ENCODE measurements around the gene IRF2BP2.
"Not testable (repeated sequence)": the region's sequence is repeated elsewhere in the genome, so short reads cannot be mapped to it uniquely, and the experiment has no call there.

IRF2BP2 gene

DNA sequence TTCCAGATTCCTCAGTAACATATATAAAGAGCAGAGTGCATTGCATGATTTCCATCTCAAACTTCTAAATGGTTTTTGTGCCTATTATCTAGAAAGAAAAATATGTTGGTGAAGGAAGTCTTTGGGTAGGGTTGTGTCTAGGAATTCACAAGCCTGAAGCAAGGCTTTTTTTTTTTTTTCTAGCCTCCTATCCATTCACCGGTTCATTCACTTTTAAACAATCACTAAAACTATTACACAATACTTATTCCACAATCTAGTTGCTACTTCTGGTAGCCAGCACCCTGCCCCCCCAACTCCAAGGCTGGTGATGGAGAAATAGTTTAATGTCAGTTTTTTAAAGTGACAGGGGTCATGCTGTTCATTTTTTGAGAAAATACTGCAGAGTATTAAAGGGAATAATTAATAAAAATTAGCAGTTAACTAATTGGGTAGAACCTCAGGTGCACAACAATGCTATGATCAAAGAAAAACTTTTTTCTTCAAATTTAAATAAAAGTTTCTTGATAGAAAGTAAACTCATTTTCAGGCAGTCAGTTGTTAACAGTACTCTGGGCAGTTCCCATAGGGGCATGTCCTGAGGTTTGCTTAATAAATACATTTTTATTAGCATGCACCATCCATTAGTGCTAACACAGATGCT is 10.9 kb downstream of the IRF2BP2 start:
- peak overlapping the region; percentile 80 for H3K9ac ChIP-seq (ENCODE audit: insufficient read length, low read depth)
- no peaks in the 10 kb centered on the region for H3K27me3 ChIP-seq (ENCODE audit: insufficient read depth, insufficient read length)
- DNase-seq (ENCODE audit: low read depth, low spot score) = no peak
- peaks cover 3% of the 10 kb centered on the region for H3K4me1 ChIP-seq (ENCODE audit: insufficient read depth, insufficient read length)
- peaks cover 5% of the 10 kb centered on the region for H3K36me3 ChIP-seq (ENCODE audit: insufficient read depth, insufficient read length, low read length)
- H3K9me3 ChIP-seq (ENCODE audit: insufficient read depth, low read length) = no peaks in the 10 kb centered on the region
- H3K4me3 ChIP-seq (ENCODE audit: insufficient read length, low read depth) = peak overlapping the region; percentile 54
- no peak for TF ChIP-seq ZNF274 (IDR thresholded peaks at IDR 0.05; ENCODE audit: low read depth, low read length)
- TF ChIP-seq YY1 (IDR thresholded peaks at IDR 0.05; ENCODE audit: insufficient read depth, insufficient read length) = no peak
- TF ChIP-seq SUZ12 (IDR thresholded peaks at IDR 0.05; ENCODE audit: extremely low read depth, insufficient read depth, insufficient read length) = no peak

- DNase-seq (ENCODE audit: low read depth, low spot score) = no peak
- no peaks in the 10 kb centered on the region for H3K36me3 ChIP-seq (ENCODE audit: insufficient read depth, insufficient read length, low read length)
- no peak overlapping the region for H3K4me3 ChIP-seq (ENCODE audit: insufficient read length, low read depth)
- H3K9me3 ChIP-seq (ENCODE audit: insufficient read depth, low read length) = no peaks in the 10 kb centered on the region
- peaks cover 3% of the 10 kb centered on the region for H3K4me1 ChIP-seq (ENCODE audit: insufficient read depth, insufficient read length)
- H3K9ac ChIP-seq (ENCODE audit: insufficient read length, low read depth) = no peak overlapping the region
- TF ChIP-seq ZNF274 (IDR thresholded peaks at IDR 0.05; ENCODE audit: low read depth, low read length) = no peak
- no peaks in the 10 kb centered on the region for H3K27me3 ChIP-seq (ENCODE audit: insufficient read depth, insufficient read length)
These were observed 12.1 kb downstream of the IRF2BP2 start for GRCh38 chr1:234597894-234598293.

DNA sequence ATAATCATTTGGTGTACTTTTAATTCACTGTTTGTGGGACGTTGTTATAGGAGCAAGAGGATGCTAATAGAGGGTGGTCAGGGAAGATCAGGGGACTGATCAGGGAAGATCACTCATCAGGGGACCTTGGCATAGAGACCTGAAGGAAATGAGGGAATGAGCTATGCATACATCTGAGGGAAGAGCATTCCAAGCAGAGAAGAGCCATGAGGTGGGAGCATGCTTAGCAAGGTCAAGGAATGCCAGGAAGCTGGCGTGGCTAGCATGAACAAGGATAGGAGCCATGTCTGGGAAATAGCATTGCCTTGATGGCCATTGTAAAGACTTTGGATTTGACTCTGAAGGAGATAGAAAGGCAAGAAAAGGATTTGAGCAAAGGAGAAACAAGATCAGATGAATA is 14.1 kb downstream of the IRF2BP2 start:
- no peak overlapping the region for H3K4me3 ChIP-seq (ENCODE audit: insufficient read length, low read depth)
- no peak for DNase-seq (ENCODE audit: low read depth, low spot score)
- H3K9me3 ChIP-seq (ENCODE audit: insufficient read depth, low read length) = no peaks in the 10 kb centered on the region
- no peaks in the 10 kb centered on the region for H3K27me3 ChIP-seq (ENCODE audit: insufficient read depth, insufficient read length)
- TF ChIP-seq ZNF274 (IDR thresholded peaks at IDR 0.05; ENCODE audit: low read depth, low read length) (no peak), YY1 (IDR thresholded peaks at IDR 0.05; ENCODE audit: insufficient read depth, insufficient read length) (no peak), SUZ12 (IDR thresholded peaks at IDR 0.05; ENCODE audit: extremely low read depth, insufficient read depth, insufficient read length) (no peak)
- peaks cover 3% of the 10 kb centered on the region for H3K4me1 ChIP-seq (ENCODE audit: insufficient read depth, insufficient read length)
- H3K36me3 ChIP-seq (ENCODE audit: insufficient read depth, insufficient read length, low read length) = no peaks in the 10 kb centered on the region
- H3K9ac ChIP-seq (ENCODE audit: insufficient read length, low read depth) = no peak overlapping the region

GRCh38 chr1:234594575-234594974 is 15.4 kb downstream of the IRF2BP2 start:
- not testable (repeated sequence) for H3K9ac ChIP-seq (ENCODE audit: insufficient read length, low read depth); H3K36me3 ChIP-seq (ENCODE audit: insufficient read depth, insufficient read length, low read length); H3K27me3 ChIP-seq (ENCODE audit: insufficient read depth, insufficient read length); DNase-seq (ENCODE audit: low read depth, low spot score); H3K9me3 ChIP-seq (ENCODE audit: insufficient read depth, low read length); H3K4me3 ChIP-seq (ENCODE audit: insufficient read length, low read depth); H3K4me1 ChIP-seq (ENCODE audit: insufficient read depth, insufficient read length)

DNA sequence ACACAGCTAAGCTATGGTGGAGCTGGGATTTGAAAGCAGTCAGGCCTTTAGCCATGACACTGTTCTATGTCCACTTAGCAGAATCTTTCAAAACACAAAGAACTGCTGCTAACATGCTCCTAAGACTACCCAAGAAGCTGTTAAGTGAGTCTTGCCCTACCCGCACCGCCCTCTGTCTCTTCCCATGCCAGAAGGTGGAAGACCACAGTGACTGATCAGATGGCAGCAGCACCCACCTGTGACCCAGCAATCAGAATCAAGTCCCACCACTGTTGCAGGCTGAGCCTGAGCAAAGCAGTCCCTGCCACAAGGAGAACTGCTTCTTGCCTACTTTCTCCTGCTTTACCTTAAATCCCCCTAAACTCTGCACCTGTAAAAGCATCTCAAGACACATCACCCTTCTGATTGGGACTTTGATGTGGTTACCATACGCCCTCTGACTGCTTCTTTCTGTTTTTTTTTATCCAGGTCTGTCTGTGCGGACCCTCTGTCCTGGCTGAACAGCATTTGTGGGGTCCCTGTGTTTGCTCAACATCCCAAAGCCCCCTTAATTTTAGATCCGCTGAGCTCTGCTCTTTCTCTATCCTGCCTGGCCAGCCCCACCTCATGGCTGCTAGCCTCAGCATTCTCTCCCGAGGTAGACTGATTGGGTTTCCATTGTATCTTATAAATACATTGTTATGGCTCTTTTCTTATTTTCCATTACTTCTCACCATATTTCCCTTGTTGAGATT is 16.0 kb downstream of the IRF2BP2 start:
- no peak overlapping the region for H3K4me3 ChIP-seq (ENCODE audit: insufficient read length, low read depth)
- no peaks in the 10 kb centered on the region for H3K4me1 ChIP-seq (ENCODE audit: insufficient read depth, insufficient read length)
- DNase-seq (ENCODE audit: low read depth, low spot score) = no peak
- H3K9ac ChIP-seq (ENCODE audit: insufficient read length, low read depth) = no peak overlapping the region
- H3K27me3 ChIP-seq (ENCODE audit: insufficient read depth, insufficient read length) = no peaks in the 10 kb centered on the region
- H3K9me3 ChIP-seq (ENCODE audit: insufficient read depth, low read length) = no peaks in the 10 kb centered on the region
- H3K36me3 ChIP-seq (ENCODE audit: insufficient read depth, insufficient read length, low read length) = no peaks in the 10 kb centered on the region
- no peak for TF ChIP-seq SUZ12 (IDR thresholded peaks at IDR 0.05; ENCODE audit: extremely low read depth, insufficient read depth, insufficient read length)
- TF ChIP-seq ZNF274 (IDR thresholded peaks at IDR 0.05; ENCODE audit: low read depth, low read length) = no peak
- no peak for TF ChIP-seq YY1 (IDR thresholded peaks at IDR 0.05; ENCODE audit: insufficient read depth, insufficient read length)

GRCh38 chr1:234593109-234593508 is 16.9 kb downstream of the IRF2BP2 start:
- Histone ChIP-seq H3K4me1 (ENCODE audit: insufficient read depth, insufficient read length) (no peaks in the 10 kb centered on the region), H3K36me3 (ENCODE audit: insufficient read depth, insufficient read length, low read length) (no peaks in the 10 kb centered on the region), H3K4me3 (ENCODE audit: insufficient read length, low read depth) (no peak overlapping the region), H3K27me3 (ENCODE audit: insufficient read depth, insufficient read length) (no peaks in the 10 kb centered on the region), H3K9me3 (ENCODE audit: insufficient read depth, low read length) (no peaks in the 10 kb centered on the region), H3K9ac (ENCODE audit: insufficient read length, low read depth) (no peak overlapping the region)
- DNase-seq (ENCODE audit: low read depth, low spot score) = no peak
- TF ChIP-seq YY1 (IDR thresholded peaks at IDR 0.05; ENCODE audit: insufficient read depth, insufficient read length) = no peak

DNA sequence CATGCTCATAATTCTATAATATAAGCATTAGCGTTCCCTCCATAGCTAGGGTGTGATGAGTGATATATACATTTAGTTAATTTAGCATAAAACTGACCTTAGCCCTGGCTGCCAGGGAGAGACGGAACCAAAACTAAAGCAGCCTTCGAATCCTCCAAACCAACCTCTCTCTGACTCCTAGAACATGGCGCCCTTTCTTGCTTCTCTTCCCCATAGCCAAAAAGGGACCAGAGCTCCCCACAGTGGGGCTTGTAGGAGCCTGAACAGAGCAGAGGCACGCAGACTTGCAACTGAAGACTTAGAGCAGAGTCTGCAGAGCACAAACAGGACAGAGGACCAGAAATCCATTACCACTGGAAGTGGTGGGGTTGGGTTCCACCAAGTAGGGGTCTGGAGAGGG is 17.7 kb downstream of the IRF2BP2 start:
- no peak overlapping the region for H3K4me3 ChIP-seq (ENCODE audit: insufficient read length, low read depth)
- H3K27me3 ChIP-seq (ENCODE audit: insufficient read depth, insufficient read length) = no peaks in the 10 kb centered on the region
- no peaks in the 10 kb centered on the region for H3K36me3 ChIP-seq (ENCODE audit: insufficient read depth, insufficient read length, low read length)
- no peaks in the 10 kb centered on the region for H3K4me1 ChIP-seq (ENCODE audit: insufficient read depth, insufficient read length)
- H3K9ac ChIP-seq (ENCODE audit: insufficient read length, low read depth) = no peak overlapping the region
- DNase-seq (ENCODE audit: low read depth, low spot score) = no peak
- no peak for TF ChIP-seq SUZ12 (IDR thresholded peaks at IDR 0.05; ENCODE audit: extremely low read depth, insufficient read depth, insufficient read length)
- TF ChIP-seq YY1 (IDR thresholded peaks at IDR 0.05; ENCODE audit: insufficient read depth, insufficient read length) = no peak
- no peak for TF ChIP-seq ZNF274 (IDR thresholded peaks at IDR 0.05; ENCODE audit: low read depth, low read length)
- no peaks in the 10 kb centered on the region for H3K9me3 ChIP-seq (ENCODE audit: insufficient read depth, low read length)

Data from NT2/D1 (cell line).